ENCODE results near the gene JARID2. TPM values are rescaled to one million over a fixed set of nuclear protein-coding genes. Genes with fewer than 3 reads are reported as not detected.

JARID2 gene
- total RNA-seq, 2 donors from 2014 or later = 3.6 to 4.6 TPM

- peak in 1 of 4 donors; percentile 6 for DNase-seq
- 93 to 95% methylated on average over 20 of the region's 20 CpGs for WGBS, 2 donors
- peaks cover 21% of the 10 kb centered on the region for H3K4me1 ChIP-seq
- peaks cover 0 to 5% of the 10 kb centered on the region in 2 donors for H3K36me3 ChIP-seq (replicated peaks in 1 of 2; ENCODE audit: insufficient read depth in 1 of 2, low read depth in 2 of 2)
- TF ChIP-seq CTCF (IDR thresholded peaks at IDR 0.05) (no peak), POLR2A (IDR thresholded peaks at IDR 0.05) (no peak)
- ATAC-seq = no peak
- H3K27ac ChIP-seq = no peak overlapping the region
- no peaks in the 10 kb centered on the region for H3K27me3 ChIP-seq
- intact Hi-C loops (cut with DNase I) = no loop called here
- no peaks in the 10 kb centered on the region for H3K9me3 ChIP-seq
- H3K4me3 ChIP-seq = no peak overlapping the region
These were observed 274.8 kb downstream of the JARID2 start for GRCh38 chr6:15520626-15521203.

DNA sequence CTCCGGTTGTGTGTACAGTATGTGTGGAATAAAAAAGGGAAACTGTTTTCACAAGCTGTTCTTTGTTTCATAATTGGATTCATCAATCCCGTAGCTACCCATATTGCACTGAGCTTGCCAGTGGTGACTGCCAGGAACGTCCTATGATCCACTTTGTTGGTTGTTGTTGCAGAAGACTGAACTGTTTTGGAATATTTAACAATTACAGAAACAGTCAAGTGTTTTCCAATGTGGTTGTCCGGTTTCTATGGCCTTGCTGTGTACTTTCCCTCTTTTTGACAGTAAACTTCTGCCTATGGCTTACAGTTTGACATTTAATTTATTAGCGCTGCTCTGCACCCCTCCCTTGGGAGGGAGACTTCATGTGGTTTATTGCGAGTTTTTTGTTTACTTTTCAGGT lies 275.7 kb downstream of the JARID2 start:
- Histone ChIP-seq H3K4me1 (peaks cover 21% of the 10 kb centered on the region), H3K36me3 (replicated peaks in 1 of 2; ENCODE audit: insufficient read depth in 1 of 2, low read depth in 2 of 2) (peaks cover 0 to 5% of the 10 kb centered on the region in 2 donors), H3K9me3 (no peaks in the 10 kb centered on the region), H3K27ac (peak overlapping the region in 2 of 4 donors; percentile 63), H3K27me3 (no peaks in the 10 kb centered on the region), H3K4me3 (no peak overlapping the region)
- 58 to 65% methylated on average over 6 of the region's 6 CpGs for WGBS, 2 donors
- TF ChIP-seq POLR2A (IDR thresholded peaks at IDR 0.05) (no peak), CTCF (IDR thresholded peaks at IDR 0.05) (no peak)
- no peak for DNase-seq
- intact Hi-C loops (cut with DNase I) = no loop called here
- no peak for ATAC-seq

DNA sequence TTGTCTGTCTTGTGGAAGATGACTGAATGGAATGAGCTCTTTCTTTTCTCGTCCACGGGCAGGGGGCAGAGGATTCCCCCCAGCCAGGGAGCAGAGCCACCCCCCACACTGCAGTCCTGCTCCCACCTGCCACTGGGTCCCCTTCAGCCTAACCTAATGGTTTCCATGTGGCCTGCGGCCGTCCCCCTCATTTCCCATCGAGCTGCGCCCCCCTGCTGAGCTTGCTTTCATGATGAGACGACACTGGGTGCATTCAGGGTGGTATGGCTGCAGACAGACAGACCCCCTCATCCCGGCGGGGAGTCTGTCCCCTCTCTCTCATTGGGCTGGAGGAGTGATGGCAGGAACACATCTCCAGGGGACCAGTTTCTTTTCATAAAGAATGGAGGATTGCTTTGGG lies 276.2 kb downstream of the JARID2 start:
- peak in 1 of 4 donors; percentile 6 for DNase-seq
- WGBS, 2 donors = 68 to 83% methylated on average over 8 to 9 of the region's 9 CpGs
- Histone ChIP-seq H3K4me3 (no peak overlapping the region), H3K4me1 (peaks cover 21% of the 10 kb centered on the region), H3K36me3 (replicated peaks in 1 of 2; ENCODE audit: insufficient read depth in 1 of 2, low read depth in 2 of 2) (peaks cover 0 to 5% of the 10 kb centered on the region in 2 donors), H3K9me3 (no peaks in the 10 kb centered on the region), H3K27ac (peak overlapping the region in 2 of 4 donors; percentile 63), H3K27me3 (no peaks in the 10 kb centered on the region)
- TF ChIP-seq CTCF (IDR thresholded peaks at IDR 0.05) (no peak), POLR2A (IDR thresholded peaks at IDR 0.05) (no peak)
- no peak for ATAC-seq
- intact Hi-C loops (cut with DNase I) = no loop called here

GRCh38 chr6:15522427-15522826 lies 276.6 kb downstream of the JARID2 start:
- WGBS, 2 donors = 60 to 62% methylated on average over 5 to 6 of the region's 6 CpGs
- H3K36me3 ChIP-seq (replicated peaks in 1 of 2; ENCODE audit: insufficient read depth in 1 of 2, low read depth in 2 of 2) = peaks cover 0 to 5% of the 10 kb centered on the region in 2 donors
- H3K27ac ChIP-seq = peak overlapping the region in 3 of 4 donors; percentile 31 to 63 (median 63)
- intact Hi-C loops (cut with DNase I) = no loop called here
- DNase-seq (peak in 1 of 4 donors; percentile 56), ATAC-seq (peak; percentile 69)
- H3K4me1 ChIP-seq = peaks cover 21% of the 10 kb centered on the region
- TF ChIP-seq POLR2A (IDR thresholded peaks at IDR 0.05) (no peak), CTCF (IDR thresholded peaks at IDR 0.05) (no peak)
- H3K4me3 ChIP-seq = no peak overlapping the region
- no peaks in the 10 kb centered on the region for H3K27me3 ChIP-seq
- H3K9me3 ChIP-seq = no peaks in the 10 kb centered on the region
